Osteocyte (in vitro differentiated cells): Measurements from ENCODE around the gene MID2. TPM values are rescaled to one million over a fixed set of nuclear protein-coding genes. Genes with fewer than 3 reads are reported as not detected.
A peak's percentile ranks its signal among the peaks of the same experiment; 100 is the strongest.

Experiments used
- DNase-seq: peaks from one replicate; pipeline ENCODE4 v3.0.0; 2021; ENCODE audit warnings: mixed read lengths; ENCODE audit not compliant: unreplicated experiment; ENCODE audit errors: extremely low spot score
- H3K27ac Mint-ChIP-seq: one replicate; pipeline ENCODE4 v1.8.0; 2021; ENCODE audit warnings: mild to moderate bottlenecking, mixed read lengths; ENCODE audit not compliant: unreplicated experiment
- H3K27me3 Mint-ChIP-seq: one replicate; pipeline ENCODE4 v1.8.0; 2021; ENCODE audit warnings: mixed read lengths; ENCODE audit not compliant: unreplicated experiment
- H3K36me3 Mint-ChIP-seq: one replicate; pipeline ENCODE4 v1.8.0; 2021; ENCODE audit warnings: mixed read lengths; ENCODE audit not compliant: unreplicated experiment
- H3K4me1 Mint-ChIP-seq: one replicate; pipeline ENCODE4 v1.8.0; 2021; ENCODE audit warnings: mixed read lengths; ENCODE audit not compliant: unreplicated experiment
- H3K4me3 Mint-ChIP-seq: one replicate; pipeline ENCODE4 v1.8.0; 2021; ENCODE audit warnings: mild to moderate bottlenecking, moderate library complexity, mixed read lengths; ENCODE audit not compliant: unreplicated experiment
- H3K9me3 Mint-ChIP-seq: one replicate; pipeline ENCODE4 v1.8.0; 2021; ENCODE audit warnings: mixed read lengths; ENCODE audit not compliant: unreplicated experiment
- total RNA-seq: library from RNA; stranded (reverse); gene quantifications from 2 replicates; pipeline ENCODE4 v1.2.1, GENCODE V29; 2021
- TF ChIP-seq, protein P1 (sequence below): fragments of 200-600 bp; sonication (generic); IDR thresholded peaks from 2 replicates; pipeline ENCODE4 v1.5.0; 2021; ENCODE audit warnings: antibody characterized with exemption, mild to moderate bottlenecking, moderate library complexity

MID2 gene
- total RNA-seq, 1 donor from 2014 or later: 13.0 TPM

DNA sequence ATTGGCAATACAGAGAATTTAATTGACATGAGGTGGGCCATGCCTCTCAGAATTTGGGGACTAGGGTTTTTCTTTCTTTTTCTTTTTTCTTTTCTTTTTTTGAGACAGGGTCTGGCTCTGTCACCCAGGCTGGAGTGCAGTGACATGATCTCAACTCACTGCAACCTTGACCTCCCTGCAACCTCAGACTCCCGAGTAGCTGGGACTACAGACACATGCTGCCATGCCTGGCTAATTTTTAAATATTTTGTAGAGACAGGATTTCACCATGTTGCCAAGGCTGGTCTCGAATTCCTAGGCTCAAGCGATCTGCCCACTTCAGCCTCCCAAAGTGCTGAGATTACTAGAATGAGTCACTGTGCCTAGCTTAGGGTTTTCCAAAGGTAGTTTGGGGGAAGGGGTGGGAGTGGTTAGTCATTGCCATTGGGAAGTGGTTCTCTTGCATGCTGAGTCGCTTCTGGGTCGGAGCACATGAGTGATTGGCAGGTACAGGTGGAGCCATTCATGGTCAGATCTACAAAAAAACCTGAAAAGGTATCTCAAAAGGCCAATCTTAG is 54.5 kb downstream of the MID2 start:
- Mint-ChIP-seq H3K4me1 (no peaks in the 10 kb centered on the region), H3K27ac (no peak overlapping the region), H3K4me3 (no peak overlapping the region), H3K36me3 (no peaks in the 10 kb centered on the region), H3K27me3 (no peaks in the 10 kb centered on the region), H3K9me3 (peaks cover 3% of the 10 kb centered on the region)
- no peak for DNase-seq
- TF ChIP-seq, protein P1, sequence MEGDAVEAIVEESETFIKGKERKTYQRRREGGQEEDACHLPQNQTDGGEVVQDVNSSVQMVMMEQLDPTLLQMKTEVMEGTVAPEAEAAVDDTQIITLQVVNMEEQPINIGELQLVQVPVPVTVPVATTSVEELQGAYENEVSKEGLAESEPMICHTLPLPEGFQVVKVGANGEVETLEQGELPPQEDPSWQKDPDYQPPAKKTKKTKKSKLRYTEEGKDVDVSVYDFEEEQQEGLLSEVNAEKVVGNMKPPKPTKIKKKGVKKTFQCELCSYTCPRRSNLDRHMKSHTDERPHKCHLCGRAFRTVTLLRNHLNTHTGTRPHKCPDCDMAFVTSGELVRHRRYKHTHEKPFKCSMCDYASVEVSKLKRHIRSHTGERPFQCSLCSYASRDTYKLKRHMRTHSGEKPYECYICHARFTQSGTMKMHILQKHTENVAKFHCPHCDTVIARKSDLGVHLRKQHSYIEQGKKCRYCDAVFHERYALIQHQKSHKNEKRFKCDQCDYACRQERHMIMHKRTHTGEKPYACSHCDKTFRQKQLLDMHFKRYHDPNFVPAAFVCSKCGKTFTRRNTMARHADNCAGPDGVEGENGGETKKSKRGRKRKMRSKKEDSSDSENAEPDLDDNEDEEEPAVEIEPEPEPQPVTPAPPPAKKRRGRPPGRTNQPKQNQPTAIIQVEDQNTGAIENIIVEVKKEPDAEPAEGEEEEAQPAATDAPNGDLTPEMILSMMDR: no peak

DNA sequence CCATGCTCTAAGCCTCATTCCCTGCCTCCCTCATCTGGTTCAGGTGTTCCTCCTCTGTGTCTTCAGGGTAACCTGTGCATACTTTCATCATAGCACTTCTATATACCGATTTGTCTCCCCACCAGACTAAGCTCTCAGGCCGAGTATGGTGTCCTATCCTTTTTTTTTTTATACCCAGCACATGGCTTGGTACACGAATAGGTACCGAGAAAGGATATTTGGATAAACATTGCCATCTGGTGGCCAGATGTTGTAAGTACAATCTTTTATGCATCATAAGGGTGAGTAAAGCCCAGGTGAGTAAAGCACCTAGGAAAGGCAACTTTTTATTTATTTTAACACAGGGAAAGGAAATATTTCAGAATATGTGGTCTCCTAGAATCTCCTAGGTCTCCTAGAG is 68.4 kb downstream of the MID2 start:
- Mint-ChIP-seq H3K36me3 (peaks cover 5% of the 10 kb centered on the region), H3K9me3 (peaks cover 12% of the 10 kb centered on the region), H3K27me3 (peaks cover 2% of the 10 kb centered on the region), H3K27ac (no peak overlapping the region), H3K4me1 (no peaks in the 10 kb centered on the region), H3K4me3 (no peak overlapping the region)
- DNase-seq: no peak
- TF ChIP-seq, protein P1: peak; percentile 68

DNA sequence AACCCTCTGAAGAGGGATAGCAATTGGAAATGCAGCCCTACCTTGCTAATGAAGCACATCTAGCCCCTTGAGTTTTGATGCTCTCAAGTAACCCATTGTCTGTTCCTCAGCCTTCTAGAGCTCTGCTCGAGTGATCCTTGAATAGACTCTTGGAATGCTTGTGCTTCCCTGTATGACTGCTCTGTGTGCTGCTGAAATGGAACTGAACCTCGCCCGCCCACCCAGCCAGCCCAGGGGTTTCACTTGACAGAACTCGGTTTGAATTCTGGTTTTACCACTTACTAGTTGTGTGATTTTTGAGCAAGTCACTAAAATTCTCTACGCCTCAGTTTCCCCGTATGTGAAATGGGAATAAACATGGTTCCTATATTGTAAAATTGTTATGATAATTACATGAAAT is 77.1 kb downstream of the MID2 start:
- Mint-ChIP-seq H3K27me3 (peaks cover 2% of the 10 kb centered on the region), H3K4me3 (no peak overlapping the region), H3K36me3 (peaks cover 6% of the 10 kb centered on the region), H3K4me1 (no peaks in the 10 kb centered on the region), H3K9me3 (peaks cover 5% of the 10 kb centered on the region), H3K27ac (no peak overlapping the region)
- DNase-seq: no peak
- TF ChIP-seq, protein P1: no peak

DNA sequence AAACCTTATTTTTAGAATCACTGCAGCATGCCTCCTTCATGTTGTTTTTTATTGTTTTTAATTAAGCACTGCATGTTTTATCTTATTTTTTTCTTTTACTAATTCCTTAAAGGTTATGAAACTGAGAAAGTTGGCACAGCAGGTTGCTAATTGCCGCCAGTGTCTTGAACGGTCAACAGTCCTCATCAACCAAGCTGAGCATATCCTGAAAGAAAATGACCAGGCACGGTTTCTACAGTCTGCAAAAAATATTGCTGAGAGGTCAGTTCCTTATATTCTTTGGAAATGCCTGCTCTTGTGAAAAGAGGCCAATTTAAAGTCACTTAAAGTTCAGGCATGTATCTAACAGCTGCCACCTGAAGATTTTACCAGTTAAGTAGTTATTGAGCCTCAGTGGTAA is 79.7 kb downstream of the MID2 start:
- no peaks in the 10 kb centered on the region for H3K27me3 Mint-ChIP-seq
- no peaks in the 10 kb centered on the region for H3K4me1 Mint-ChIP-seq
- TF ChIP-seq, protein P1: no peak
- DNase-seq: no peak
- H3K9me3 Mint-ChIP-seq: no peaks in the 10 kb centered on the region
- H3K36me3 Mint-ChIP-seq: peaks cover 7% of the 10 kb centered on the region
- H3K4me3 Mint-ChIP-seq: no peak overlapping the region
- H3K27ac Mint-ChIP-seq: no peak overlapping the region

DNA sequence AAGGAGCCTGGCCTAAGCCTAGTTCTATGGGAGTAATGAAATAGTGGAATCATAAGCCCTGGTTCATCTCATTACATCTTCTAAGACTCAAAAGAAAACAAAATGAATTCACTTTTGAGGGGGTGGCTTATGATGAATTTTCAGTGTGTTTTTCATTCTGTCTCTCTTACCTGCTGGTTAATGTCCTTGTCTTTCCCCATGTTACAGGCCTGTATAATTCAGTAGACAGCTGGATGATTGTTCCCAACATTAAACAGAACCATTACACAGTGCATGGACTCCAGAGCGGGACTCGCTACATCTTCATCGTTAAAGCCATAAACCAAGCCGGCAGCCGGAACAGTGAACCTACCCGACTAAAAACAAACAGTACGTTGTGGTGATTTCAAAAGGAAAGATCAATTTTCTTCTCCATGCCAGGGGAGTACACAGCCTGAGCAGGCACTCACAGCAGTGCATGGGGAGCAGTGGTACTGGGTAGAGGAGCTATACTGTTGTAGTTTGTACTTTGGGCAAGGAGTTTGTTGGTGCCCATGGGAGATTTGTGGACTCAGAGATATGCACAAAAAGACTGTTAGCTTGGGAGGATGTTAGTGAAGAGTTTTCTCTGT is 98.6 kb downstream of the MID2 start:
- peaks cover 20% of the 10 kb centered on the region for H3K36me3 Mint-ChIP-seq
- H3K27ac Mint-ChIP-seq: no peak overlapping the region
- no peaks in the 10 kb centered on the region for H3K4me1 Mint-ChIP-seq
- TF ChIP-seq, protein P1: no peak
- H3K9me3 Mint-ChIP-seq: no peaks in the 10 kb centered on the region
- DNase-seq: no peak
- no peak overlapping the region for H3K4me3 Mint-ChIP-seq
- no peaks in the 10 kb centered on the region for H3K27me3 Mint-ChIP-seq
